ENCODE measurements around the gene TNFSF8.

DNA sequence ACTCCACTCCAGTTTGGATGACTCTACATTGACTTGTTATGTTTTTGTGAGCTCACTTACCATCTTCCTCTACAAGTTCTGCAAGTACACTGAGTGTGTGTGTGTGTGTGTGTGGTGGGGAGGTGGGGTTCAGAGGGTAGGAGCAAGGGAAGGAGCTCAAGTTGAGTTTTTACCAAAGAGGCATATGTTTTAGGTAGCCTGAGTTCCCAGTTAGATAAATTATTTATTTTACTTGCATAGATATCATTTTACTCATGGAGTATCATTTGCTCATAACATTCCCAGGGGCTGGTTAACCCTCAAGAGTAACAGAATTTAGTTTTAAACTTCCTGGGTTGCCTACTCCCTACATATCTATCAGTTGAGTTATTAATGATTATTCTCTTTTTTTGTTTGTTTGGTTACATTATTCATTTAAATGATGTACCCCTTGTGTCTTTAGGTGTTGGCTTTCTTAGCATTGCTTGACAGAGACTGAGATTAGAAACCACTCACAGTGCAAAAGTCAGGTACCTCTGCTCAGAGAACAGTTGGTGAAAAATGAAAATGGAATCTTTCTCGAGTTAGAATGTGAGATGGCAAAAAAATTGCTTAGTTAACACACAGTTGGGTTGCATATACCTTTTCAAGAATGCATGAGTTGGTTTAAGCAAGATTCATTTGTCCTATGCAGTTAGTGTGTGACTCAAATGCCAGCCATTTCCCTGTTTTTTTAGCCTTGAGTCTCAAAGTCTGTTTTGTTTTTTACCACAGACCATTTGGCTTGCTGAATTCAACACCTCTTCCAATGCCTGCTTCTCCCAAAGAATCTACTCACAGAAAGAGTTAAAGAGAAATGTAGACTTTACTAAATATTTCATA, 29.2 kb downstream of the TNFSF8 start:
- TF ChIP-seq ZBTB8A (IDR thresholded peaks at IDR 0.05; ENCODE audit: partially characterized antibody) (no peak), POLR2AphosphoS2 (IDR thresholded peaks at IDR 0.05; ENCODE audit: low read length) (no peak), ZNF3 (CRISPR knock-in tag; IDR thresholded peaks at IDR 0.05) (no peak), EP300 (IDR thresholded peaks at IDR 0.05; ENCODE audit: low read length) (no peak), ZNF282 (CRISPR knock-in tag; IDR thresholded peaks at IDR 0.05) (no peak), IRF2 (CRISPR knock-in tag; IDR thresholded peaks at IDR 0.05) (no peak), HDAC3 (IDR thresholded peaks at IDR 0.05; ENCODE audit: borderline replicate concordance, partially characterized antibody) (no peak)
- TF ChIP-seq, protein P1, sequence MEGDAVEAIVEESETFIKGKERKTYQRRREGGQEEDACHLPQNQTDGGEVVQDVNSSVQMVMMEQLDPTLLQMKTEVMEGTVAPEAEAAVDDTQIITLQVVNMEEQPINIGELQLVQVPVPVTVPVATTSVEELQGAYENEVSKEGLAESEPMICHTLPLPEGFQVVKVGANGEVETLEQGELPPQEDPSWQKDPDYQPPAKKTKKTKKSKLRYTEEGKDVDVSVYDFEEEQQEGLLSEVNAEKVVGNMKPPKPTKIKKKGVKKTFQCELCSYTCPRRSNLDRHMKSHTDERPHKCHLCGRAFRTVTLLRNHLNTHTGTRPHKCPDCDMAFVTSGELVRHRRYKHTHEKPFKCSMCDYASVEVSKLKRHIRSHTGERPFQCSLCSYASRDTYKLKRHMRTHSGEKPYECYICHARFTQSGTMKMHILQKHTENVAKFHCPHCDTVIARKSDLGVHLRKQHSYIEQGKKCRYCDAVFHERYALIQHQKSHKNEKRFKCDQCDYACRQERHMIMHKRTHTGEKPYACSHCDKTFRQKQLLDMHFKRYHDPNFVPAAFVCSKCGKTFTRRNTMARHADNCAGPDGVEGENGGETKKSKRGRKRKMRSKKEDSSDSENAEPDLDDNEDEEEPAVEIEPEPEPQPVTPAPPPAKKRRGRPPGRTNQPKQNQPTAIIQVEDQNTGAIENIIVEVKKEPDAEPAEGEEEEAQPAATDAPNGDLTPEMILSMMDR (IDR thresholded peaks at IDR 0.05 in 2 of 3, conservative IDR thresholded peaks at IDR 0.05 in 1 of 3; ENCODE audit: insufficient read depth in 2 of 3, low read depth in 1 of 3, low read length in 3 of 3): no peak
